Chondrocyte (in vitro differentiated cells): ENCODE measurements around the gene WNK1. TPM values are rescaled to one million over a fixed set of nuclear protein-coding genes. Genes with fewer than 3 reads are reported as not detected.

Source experiments
- DNase-seq: peaks from one replicate; pipeline ENCODE4 v3.0.0; 2021; ENCODE audit warnings: mixed read lengths, low spot score
- H3K27ac Mint-ChIP-seq: one replicate; pipeline ENCODE4 v1.8.0; 2021; ENCODE audit warnings: mild to moderate bottlenecking, moderate library complexity, mixed read lengths; ENCODE audit not compliant: unreplicated experiment
- H3K27me3 Mint-ChIP-seq: 2 replicates; pipeline ENCODE4 v1.8.0; 2021; ENCODE audit warnings: low read depth, mixed read lengths
- H3K36me3 Mint-ChIP-seq: 2 replicates; pipeline ENCODE4 v1.8.0; 2021; ENCODE audit warnings: low read depth, mixed read lengths
- H3K4me1 Mint-ChIP-seq: 2 replicates; pipeline ENCODE4 v1.8.0; 2021; ENCODE audit warnings: low read depth, mild to moderate bottlenecking, mixed read lengths
- H3K4me3 Mint-ChIP-seq: one replicate; pipeline ENCODE4 v1.8.0; 2021; ENCODE audit warnings: mild to moderate bottlenecking, moderate library complexity, mixed read lengths; ENCODE audit not compliant: unreplicated experiment
- H3K9me3 Mint-ChIP-seq: 2 replicates; pipeline ENCODE4 v1.8.0; 2021; ENCODE audit warnings: low read depth, mixed read lengths
- total RNA-seq: library from RNA; stranded (reverse); gene quantifications from 3 replicates; pipeline ENCODE4 v1.2.1, GENCODE V29; 2021
- TF ChIP-seq, protein P1 (sequence below): fragments of 200-600 bp; sonication (generic); IDR thresholded peaks from 2 replicates; pipeline ENCODE4 v1.5.0; 2021; ENCODE audit warnings: antibody characterized with exemption, mild to moderate bottlenecking, moderate library complexity

WNK1 gene
- total RNA-seq, 1 donor from 2014 or later, result 163 TPM

DNA sequence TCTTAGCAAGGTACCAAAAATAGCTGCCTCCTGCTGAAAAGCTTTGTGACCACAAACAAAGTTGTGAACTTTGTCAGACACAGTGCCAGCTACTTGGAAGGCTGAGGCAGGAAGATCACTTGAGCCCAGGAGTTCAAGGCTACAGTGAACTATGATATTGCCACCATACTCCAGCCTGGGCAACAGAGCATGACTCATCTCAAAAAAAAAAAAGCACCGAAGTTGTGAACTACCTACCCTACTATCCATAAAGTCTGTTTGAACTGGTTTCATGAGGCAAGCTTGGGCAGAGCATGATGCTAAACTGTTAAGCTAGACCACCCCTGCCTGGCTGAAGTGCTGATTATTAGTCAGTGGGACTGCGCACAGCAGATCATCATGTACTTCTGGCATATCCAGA, 121.6 kb downstream of the WNK1 start:
- H3K9me3 Mint-ChIP-seq, result no peaks in the 10 kb centered on the region
- DNase-seq, result no peak
- H3K36me3 Mint-ChIP-seq, result peaks cover 12% of the 10 kb centered on the region
- H3K4me3 Mint-ChIP-seq, result no peak overlapping the region
- TF ChIP-seq, protein P1, sequence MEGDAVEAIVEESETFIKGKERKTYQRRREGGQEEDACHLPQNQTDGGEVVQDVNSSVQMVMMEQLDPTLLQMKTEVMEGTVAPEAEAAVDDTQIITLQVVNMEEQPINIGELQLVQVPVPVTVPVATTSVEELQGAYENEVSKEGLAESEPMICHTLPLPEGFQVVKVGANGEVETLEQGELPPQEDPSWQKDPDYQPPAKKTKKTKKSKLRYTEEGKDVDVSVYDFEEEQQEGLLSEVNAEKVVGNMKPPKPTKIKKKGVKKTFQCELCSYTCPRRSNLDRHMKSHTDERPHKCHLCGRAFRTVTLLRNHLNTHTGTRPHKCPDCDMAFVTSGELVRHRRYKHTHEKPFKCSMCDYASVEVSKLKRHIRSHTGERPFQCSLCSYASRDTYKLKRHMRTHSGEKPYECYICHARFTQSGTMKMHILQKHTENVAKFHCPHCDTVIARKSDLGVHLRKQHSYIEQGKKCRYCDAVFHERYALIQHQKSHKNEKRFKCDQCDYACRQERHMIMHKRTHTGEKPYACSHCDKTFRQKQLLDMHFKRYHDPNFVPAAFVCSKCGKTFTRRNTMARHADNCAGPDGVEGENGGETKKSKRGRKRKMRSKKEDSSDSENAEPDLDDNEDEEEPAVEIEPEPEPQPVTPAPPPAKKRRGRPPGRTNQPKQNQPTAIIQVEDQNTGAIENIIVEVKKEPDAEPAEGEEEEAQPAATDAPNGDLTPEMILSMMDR, result no peak
- H3K27ac Mint-ChIP-seq, result peak overlapping the region; percentile 36
- H3K27me3 Mint-ChIP-seq, result no peaks in the 10 kb centered on the region
- peaks cover 14% of the 10 kb centered on the region for H3K4me1 Mint-ChIP-seq

DNA sequence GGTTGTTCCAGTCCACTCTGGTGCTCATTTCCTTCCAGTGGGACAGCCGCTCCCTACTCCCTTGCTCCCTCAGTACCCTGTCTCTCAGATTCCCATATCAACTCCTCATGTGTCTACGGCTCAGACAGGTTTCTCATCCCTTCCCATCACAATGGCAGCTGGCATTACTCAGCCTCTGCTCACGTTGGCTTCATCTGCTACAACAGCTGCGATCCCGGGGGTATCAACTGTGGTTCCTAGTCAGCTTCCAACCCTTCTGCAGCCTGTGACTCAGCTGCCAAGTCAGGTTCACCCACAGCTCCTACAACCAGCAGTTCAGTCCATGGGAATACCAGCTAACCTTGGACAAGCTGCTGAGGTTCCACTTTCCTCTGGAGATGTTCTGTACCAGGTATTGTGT, 127.3 kb downstream of the WNK1 start:
- TF ChIP-seq, protein P1, result no peak
- Mint-ChIP-seq H3K4me1 (no peaks in the 10 kb centered on the region), H3K9me3 (no peaks in the 10 kb centered on the region), H3K27me3 (no peaks in the 10 kb centered on the region), H3K4me3 (no peak overlapping the region), H3K36me3 (peaks cover 41% of the 10 kb centered on the region), H3K27ac (peak overlapping the region; percentile 25)
- DNase-seq, result no peak

DNA sequence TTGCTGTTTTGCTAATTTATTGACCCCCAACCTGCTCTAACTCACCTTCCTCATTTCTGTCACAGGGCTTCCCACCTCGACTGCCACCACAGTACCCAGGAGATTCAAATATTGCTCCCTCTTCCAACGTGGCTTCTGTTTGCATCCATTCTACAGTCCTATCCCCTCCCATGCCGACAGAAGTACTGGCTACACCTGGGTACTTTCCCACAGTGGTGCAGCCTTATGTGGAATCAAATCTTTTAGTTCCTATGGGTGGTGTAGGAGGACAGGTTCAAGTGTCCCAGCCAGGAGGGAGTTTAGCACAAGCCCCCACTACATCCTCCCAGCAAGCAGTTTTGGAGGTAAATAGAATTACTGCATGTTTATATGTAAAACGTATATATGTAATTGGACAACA, 128.3 kb downstream of the WNK1 start:
- DNase-seq, result no peak
- peaks cover 48% of the 10 kb centered on the region for H3K36me3 Mint-ChIP-seq
- H3K4me3 Mint-ChIP-seq, result no peak overlapping the region
- TF ChIP-seq, protein P1, result no peak
- H3K9me3 Mint-ChIP-seq, result no peaks in the 10 kb centered on the region
- no peaks in the 10 kb centered on the region for H3K4me1 Mint-ChIP-seq
- H3K27me3 Mint-ChIP-seq, result no peaks in the 10 kb centered on the region
- peak overlapping the region; percentile 15 for H3K27ac Mint-ChIP-seq

DNA sequence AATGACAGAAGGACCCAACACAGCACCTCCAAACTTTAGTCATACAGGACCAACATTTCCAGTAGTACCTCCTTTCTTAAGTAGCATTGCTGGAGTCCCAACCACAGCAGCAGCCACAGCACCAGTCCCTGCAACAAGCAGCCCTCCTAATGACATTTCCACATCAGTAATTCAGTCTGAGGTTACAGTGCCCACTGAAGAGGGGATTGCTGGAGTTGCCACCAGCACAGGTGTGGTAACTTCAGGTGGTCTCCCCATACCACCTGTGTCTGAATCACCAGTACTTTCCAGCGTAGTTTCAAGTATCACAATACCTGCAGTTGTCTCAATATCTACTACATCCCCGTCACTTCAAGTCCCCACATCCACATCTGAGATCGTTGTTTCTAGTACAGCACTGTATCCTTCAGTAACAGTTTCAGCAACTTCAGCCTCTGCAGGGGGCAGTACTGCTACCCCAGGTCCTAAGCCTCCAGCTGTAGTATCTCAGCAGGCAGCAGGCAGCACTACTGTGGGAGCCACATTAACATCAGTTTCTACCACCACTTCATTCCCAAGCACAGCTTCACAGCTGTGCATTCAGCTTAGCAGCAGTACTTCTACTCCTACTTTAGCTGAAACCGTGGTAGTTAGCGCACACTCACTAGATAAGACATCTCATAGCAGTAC, 132.5 kb downstream of the WNK1 start:
- Mint-ChIP-seq H3K4me3 (no peak overlapping the region), H3K27ac (peak overlapping the region; percentile 52), H3K9me3 (no peaks in the 10 kb centered on the region), H3K36me3 (peaks cover 55% of the 10 kb centered on the region), H3K27me3 (no peaks in the 10 kb centered on the region), H3K4me1 (no peaks in the 10 kb centered on the region)
- TF ChIP-seq, protein P1, result no peak
- DNase-seq, result no peak

DNA sequence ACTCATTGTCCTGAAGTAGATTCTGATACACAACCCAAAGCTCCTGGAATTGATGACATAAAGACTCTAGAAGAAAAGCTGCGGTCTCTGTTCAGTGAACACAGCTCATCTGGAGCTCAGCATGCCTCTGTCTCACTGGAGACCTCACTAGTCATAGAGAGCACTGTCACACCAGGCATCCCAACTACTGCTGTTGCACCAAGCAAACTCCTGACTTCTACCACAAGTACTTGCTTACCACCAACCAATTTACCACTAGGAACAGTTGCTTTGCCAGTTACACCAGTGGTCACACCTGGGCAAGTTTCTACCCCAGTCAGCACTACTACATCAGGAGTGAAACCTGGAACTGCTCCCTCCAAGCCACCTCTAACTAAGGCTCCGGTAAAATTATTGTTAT, 133.3 kb downstream of the WNK1 start:
- Mint-ChIP-seq H3K27ac (no peak overlapping the region), H3K27me3 (no peaks in the 10 kb centered on the region), H3K36me3 (peaks cover 49% of the 10 kb centered on the region), H3K4me3 (no peak overlapping the region), H3K4me1 (no peaks in the 10 kb centered on the region), H3K9me3 (no peaks in the 10 kb centered on the region)
- TF ChIP-seq, protein P1, result no peak
- DNase-seq, result no peak
